Uterus (tissue), 2 donors: Measurements from ENCODE around the gene UROC1.

Experiments used
- POLR2A ChIP-seq, 2 donors: fragments of 450-650 bp; IDR thresholded peaks; one replicate each; pipeline ENCODE4 v1.6.1; 2016; ENCODE audit warnings: antibody characterized with exemption in 2 of 2, mild to moderate bottlenecking in 1 of 2, moderate library complexity in 1 of 2
- TF ChIP-seq, protein P1 (sequence below), 4 experiments: fragments of 200-600 bp in 2 of 4; fragments of 450-650 bp in 2 of 4; sonication (generic) in 2 of 4; IDR thresholded peaks; one replicate each; pipeline ENCODE4 v1.5.1; 2016 to 2019; ENCODE audit warnings: antibody characterized with exemption in 4 of 4, mild to moderate bottlenecking in 2 of 4, moderate library complexity in 1 of 4

DNA sequence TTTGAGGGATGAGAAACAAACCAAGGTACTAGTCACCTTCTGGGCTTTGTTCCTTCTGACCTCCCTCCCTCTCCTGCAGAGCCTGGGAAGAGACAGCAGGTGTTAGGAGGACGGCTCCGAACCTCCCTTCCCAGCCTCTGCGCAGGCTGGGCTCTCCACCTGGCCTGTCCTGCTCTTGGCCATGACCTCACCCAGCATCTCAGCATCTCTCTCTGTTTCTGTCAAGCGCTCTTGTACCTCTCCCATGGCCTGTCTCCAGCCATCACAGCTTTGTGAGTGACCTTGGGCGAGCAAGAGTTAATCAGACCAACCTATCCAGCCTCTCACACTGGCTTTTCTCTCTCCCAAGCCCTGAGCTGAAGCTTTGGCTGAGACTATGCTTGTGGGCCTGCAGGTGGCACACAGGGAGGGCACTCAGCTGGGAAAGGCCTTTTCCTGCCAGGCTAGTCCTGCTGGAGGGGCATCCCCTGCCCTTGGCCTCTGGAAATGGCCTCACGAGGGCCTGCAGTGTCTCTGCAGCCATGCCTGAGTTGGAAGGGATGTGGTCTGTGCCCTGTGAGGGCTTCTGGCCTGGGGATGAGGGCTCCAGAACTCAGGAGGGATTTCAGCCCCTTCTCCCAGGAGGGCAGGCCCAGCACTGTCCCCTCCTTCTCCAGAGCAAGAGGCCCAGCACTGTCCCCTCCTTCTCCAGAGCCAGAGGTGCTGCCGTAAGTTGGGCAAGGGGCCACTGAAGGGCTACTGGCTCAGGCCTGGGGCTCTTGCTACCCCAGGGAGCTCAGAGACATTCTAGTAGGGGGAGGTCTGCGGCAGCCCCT, 8.5 kb upstream of the UROC1 start:
- TF ChIP-seq, protein P1, sequence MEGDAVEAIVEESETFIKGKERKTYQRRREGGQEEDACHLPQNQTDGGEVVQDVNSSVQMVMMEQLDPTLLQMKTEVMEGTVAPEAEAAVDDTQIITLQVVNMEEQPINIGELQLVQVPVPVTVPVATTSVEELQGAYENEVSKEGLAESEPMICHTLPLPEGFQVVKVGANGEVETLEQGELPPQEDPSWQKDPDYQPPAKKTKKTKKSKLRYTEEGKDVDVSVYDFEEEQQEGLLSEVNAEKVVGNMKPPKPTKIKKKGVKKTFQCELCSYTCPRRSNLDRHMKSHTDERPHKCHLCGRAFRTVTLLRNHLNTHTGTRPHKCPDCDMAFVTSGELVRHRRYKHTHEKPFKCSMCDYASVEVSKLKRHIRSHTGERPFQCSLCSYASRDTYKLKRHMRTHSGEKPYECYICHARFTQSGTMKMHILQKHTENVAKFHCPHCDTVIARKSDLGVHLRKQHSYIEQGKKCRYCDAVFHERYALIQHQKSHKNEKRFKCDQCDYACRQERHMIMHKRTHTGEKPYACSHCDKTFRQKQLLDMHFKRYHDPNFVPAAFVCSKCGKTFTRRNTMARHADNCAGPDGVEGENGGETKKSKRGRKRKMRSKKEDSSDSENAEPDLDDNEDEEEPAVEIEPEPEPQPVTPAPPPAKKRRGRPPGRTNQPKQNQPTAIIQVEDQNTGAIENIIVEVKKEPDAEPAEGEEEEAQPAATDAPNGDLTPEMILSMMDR (IDR thresholded peaks at IDR 0.05): no peak
- TF ChIP-seq POLR2A (IDR thresholded peaks at IDR 0.05): no peak
